NT2/D1 (cell line): Measurements from ENCODE around the gene CFAP58.

Experiments
- SUZ12 ChIP-seq: IDR thresholded peaks from 2 replicates; pipeline ENCODE4 v1.6.1; 2011; ENCODE audit not compliant: insufficient read length, insufficient read depth; ENCODE audit errors: extremely low read depth
- YY1 ChIP-seq: IDR thresholded peaks from 2 replicates; pipeline ENCODE4 v1.6.1; 2011; ENCODE audit not compliant: insufficient read length, insufficient read depth
- ZNF274 ChIP-seq: IDR thresholded peaks from 2 replicates; pipeline ENCODE4 v1.6.1; 2011; ENCODE audit warnings: mild to moderate bottlenecking, low read depth, low read length

GRCh38 chr10:104308439-104308903, 45.2 kb upstream of the CFAP58 start:
- TF ChIP-seq YY1 (no peak), ZNF274 (no peak), SUZ12 (no peak)
